HL-60 (cell line): ENCODE results near the gene ELP2.

Source experiments
- CTCF ChIP-seq: IDR thresholded peaks from one replicate; pipeline ENCODE4 v1.5.1; 2011; ENCODE audit warnings: low read length, control low read depth, inconsistent platforms; ENCODE audit not compliant: insufficient read depth
- POLR2AphosphoS5 ChIP-seq: IDR thresholded peaks from 2 replicates; pipeline ENCODE4 v1.6.1; 2012; ENCODE audit warnings: low read depth
- TF ChIP-seq, protein P1 (sequence below): IDR thresholded peaks from 2 replicates; pipeline ENCODE4 v1.6.1; 2012; ENCODE audit warnings: low read depth; ENCODE audit not compliant: insufficient replicate concordance

- TF ChIP-seq CTCF: no peak
- TF ChIP-seq, protein P1, sequence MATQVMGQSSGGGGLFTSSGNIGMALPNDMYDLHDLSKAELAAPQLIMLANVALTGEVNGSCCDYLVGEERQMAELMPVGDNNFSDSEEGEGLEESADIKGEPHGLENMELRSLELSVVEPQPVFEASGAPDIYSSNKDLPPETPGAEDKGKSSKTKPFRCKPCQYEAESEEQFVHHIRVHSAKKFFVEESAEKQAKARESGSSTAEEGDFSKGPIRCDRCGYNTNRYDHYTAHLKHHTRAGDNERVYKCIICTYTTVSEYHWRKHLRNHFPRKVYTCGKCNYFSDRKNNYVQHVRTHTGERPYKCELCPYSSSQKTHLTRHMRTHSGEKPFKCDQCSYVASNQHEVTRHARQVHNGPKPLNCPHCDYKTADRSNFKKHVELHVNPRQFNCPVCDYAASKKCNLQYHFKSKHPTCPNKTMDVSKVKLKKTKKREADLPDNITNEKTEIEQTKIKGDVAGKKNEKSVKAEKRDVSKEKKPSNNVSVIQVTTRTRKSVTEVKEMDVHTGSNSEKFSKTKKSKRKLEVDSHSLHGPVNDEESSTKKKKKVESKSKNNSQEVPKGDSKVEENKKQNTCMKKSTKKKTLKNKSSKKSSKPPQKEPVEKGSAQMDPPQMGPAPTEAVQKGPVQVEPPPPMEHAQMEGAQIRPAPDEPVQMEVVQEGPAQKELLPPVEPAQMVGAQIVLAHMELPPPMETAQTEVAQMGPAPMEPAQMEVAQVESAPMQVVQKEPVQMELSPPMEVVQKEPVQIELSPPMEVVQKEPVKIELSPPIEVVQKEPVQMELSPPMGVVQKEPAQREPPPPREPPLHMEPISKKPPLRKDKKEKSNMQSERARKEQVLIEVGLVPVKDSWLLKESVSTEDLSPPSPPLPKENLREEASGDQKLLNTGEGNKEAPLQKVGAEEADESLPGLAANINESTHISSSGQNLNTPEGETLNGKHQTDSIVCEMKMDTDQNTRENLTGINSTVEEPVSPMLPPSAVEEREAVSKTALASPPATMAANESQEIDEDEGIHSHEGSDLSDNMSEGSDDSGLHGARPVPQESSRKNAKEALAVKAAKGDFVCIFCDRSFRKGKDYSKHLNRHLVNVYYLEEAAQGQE: no peak
- no peak for TF ChIP-seq POLR2AphosphoS5
These were observed 87.6 kb downstream of the ELP2 start for GRCh38 chr18:36217348-36217747.
